Muscle of back (tissue), 13 donors: ENCODE data around the gene NLRP8. TPM values are rescaled to one million over a fixed set of nuclear protein-coding genes. Genes with fewer than 3 reads are reported as not detected.
"Not testable (repeated sequence)": the region's sequence is repeated elsewhere in the genome, so short reads cannot be mapped to it uniquely, and the experiment has no call there.

Experiments used
- DNase-seq, 3 donors: peaks; one replicate each; pipeline versions ENCODE4 v3.0.0 to v3.0.0-alpha.2; 2013
- long read RNA-seq, 9 donors: transcript quantifications; one replicate each; lab custom pipeline, GENCODE V29; 2026
- polyA plus RNA-seq, 10 donors: library from polyadenylated mRNA; unstranded; fragments of 120-200 nt; gene quantifications; one replicate each; pipeline ENCODE4 v1.2.1, GENCODE V29; 2013; ENCODE audit not compliant: insufficient read length in 10 of 10

Gene NLRP8
- not detected for polyA plus RNA-seq
- long read RNA-seq, donor 1 = 0 reads
- long read RNA-seq, donor 2 = 0 reads
- long read RNA-seq, donor 3 = 0 reads
- long read RNA-seq, donor 4 = 0 reads
- long read RNA-seq, donor 5 = 0 reads
- long read RNA-seq, donor 6 = 0 reads
- long read RNA-seq, donor 7 = 0 reads
- long read RNA-seq, donor 8 = 0 reads
- long read RNA-seq, donor 9 = 0 reads

GRCh38 chr19:55947532-55947931, at the start of gene NLRP8:
Gene NLRP8, plus strand, starts transcription at chr19:55947832.
- DNase-seq = no peak

GRCh38 chr19:55898911-55899310, 48.7 kb upstream of the NLRP8 start:
- no peak for DNase-seq

GRCh38 chr19:55901369-55902079, 46.1 kb upstream of the NLRP8 start:
- no peak for DNase-seq

GRCh38 chr19:55902080-55902751, 45.4 kb upstream of the NLRP8 start:
- no peak for DNase-seq

GRCh38 chr19:55907286-55907685, 40.3 kb upstream of the NLRP8 start:
- no peak for DNase-seq

- DNase-seq = no peak
Measured at GRCh38 chr19:55907746-55908145, 39.9 kb upstream of the NLRP8 start.

- DNase-seq = no peak
Measured at GRCh38 chr19:55909801-55910200, 37.8 kb upstream of the NLRP8 start.

- no peak for DNase-seq
Measured at GRCh38 chr19:55912916-55913315, 34.7 kb upstream of the NLRP8 start.

- DNase-seq = no peak
Measured at GRCh38 chr19:55913643-55914268, 33.9 kb upstream of the NLRP8 start.

GRCh38 chr19:55923556-55923955, 24.1 kb upstream of the NLRP8 start:
- no peak for DNase-seq

- DNase-seq = no peak
Measured at GRCh38 chr19:55927991-55928390, 19.6 kb upstream of the NLRP8 start.

GRCh38 chr19:55929258-55929657, 18.4 kb upstream of the NLRP8 start:
- DNase-seq = not testable (repeated sequence)

- DNase-seq = no peak
Measured at GRCh38 chr19:55930996-55931515, 16.6 kb upstream of the NLRP8 start.

- no peak for DNase-seq
Measured at GRCh38 chr19:55931936-55932386, 15.7 kb upstream of the NLRP8 start, which contains the start of gene NLRP13. Gene NLRP13, minus strand, starts transcription at chr19:55932336. Its CDS starts 25 bp downstream, at chr19:55932311.

- DNase-seq = no peak
Measured at GRCh38 chr19:55935206-55935605, 12.4 kb upstream of the NLRP8 start.

GRCh38 chr19:55939206-55939605, 8.4 kb upstream of the NLRP8 start:
- DNase-seq = no peak

GRCh38 chr19:55940306-55940705, 7.3 kb upstream of the NLRP8 start:
- DNase-seq = no peak

- not testable (repeated sequence) for DNase-seq
Measured at GRCh38 chr19:55950566-55950965, 2.9 kb downstream of the NLRP8 start.

GRCh38 chr19:55956431-55956830, 8.8 kb downstream of the NLRP8 start:
- DNase-seq = no peak

- DNase-seq = no peak
Measured at GRCh38 chr19:55958356-55958755, 10.7 kb downstream of the NLRP8 start.

GRCh38 chr19:55959996-55960675, 12.5 kb downstream of the NLRP8 start:
- no peak for DNase-seq

- no peak for DNase-seq
Measured at GRCh38 chr19:55962186-55962585, 14.6 kb downstream of the NLRP8 start.
